ENCODE data around the gene MARF1. TPM values are rescaled to one million over a fixed set of nuclear protein-coding genes. Genes with fewer than 3 reads are reported as not detected.
"Not testable (repeated sequence)": the region's sequence is repeated elsewhere in the genome, so short reads cannot be mapped to it uniquely, and the experiment has no call there.

The MARF1 gene
- total RNA-seq, 1 donor from 2014 or later, result 16.0 TPM

DNA sequence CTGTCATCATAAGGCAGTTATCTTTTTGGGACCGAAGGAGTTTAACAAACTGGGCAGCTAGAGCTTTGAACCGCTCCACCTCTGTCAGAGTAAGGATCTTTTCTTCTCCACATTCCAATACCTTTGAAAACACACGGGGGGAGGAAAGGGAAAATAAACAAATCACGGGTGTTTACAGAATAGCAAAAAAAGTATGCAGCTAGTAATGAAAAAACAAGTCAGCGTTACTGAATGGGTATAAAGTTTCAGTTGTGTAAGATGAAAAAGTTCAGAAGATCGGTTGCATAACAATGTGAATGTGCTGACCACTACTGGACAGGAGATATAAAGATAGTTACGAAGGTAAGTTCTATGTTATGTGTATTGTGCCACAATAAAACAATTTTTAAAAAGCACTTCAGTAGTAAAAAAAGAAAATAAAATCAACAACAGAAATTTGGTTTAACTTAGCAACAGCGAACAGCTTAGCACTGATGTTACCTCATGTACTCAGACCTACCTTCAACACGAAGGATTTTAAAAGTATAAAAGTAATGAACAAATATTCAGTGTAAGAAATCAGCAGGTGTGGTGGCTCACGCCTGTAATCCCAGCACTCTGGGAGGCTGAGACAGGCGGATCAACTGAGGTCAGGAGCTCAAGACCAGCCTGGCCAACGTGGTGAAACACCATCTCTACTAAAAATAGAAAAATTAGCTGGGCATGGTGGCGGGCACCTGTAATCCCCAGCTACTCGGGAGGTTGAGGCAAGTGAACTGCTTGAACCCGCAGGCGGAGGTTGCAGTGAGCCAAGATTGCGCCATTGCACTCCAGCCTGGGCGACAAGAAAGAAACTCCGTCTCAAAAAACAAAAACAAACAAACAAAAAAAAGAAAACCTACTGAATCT is 34.3 kb downstream of the MARF1 start:
- Histone ChIP-seq H3K27ac (no peak overlapping the region), H3K4me1 (no peaks in the 10 kb centered on the region), H3K27me3 (no peaks in the 10 kb centered on the region), H3K4me3 (no peak overlapping the region), H3K36me3 (peaks cover 79 to 88% of the 10 kb centered on the region in 2 donors), H3K9me3 (no peaks in the 10 kb centered on the region)
- DNase-seq (ENCODE audit: low spot score in 2 of 2), result peak in 1 of 2 donors; percentile 28
- TF ChIP-seq, protein P1, sequence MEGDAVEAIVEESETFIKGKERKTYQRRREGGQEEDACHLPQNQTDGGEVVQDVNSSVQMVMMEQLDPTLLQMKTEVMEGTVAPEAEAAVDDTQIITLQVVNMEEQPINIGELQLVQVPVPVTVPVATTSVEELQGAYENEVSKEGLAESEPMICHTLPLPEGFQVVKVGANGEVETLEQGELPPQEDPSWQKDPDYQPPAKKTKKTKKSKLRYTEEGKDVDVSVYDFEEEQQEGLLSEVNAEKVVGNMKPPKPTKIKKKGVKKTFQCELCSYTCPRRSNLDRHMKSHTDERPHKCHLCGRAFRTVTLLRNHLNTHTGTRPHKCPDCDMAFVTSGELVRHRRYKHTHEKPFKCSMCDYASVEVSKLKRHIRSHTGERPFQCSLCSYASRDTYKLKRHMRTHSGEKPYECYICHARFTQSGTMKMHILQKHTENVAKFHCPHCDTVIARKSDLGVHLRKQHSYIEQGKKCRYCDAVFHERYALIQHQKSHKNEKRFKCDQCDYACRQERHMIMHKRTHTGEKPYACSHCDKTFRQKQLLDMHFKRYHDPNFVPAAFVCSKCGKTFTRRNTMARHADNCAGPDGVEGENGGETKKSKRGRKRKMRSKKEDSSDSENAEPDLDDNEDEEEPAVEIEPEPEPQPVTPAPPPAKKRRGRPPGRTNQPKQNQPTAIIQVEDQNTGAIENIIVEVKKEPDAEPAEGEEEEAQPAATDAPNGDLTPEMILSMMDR (IDR thresholded peaks at IDR 0.05), result no peak
- intact Hi-C loops (cut with DNase I), result no loop called here

GRCh38 chr16:15607700-15608396 is 35.1 kb downstream of the MARF1 start:
- TF ChIP-seq, protein P1 (IDR thresholded peaks at IDR 0.05), result no peak
- H3K4me3 ChIP-seq, result no peak overlapping the region
- H3K4me1 ChIP-seq, result no peaks in the 10 kb centered on the region
- no peak overlapping the region for H3K27ac ChIP-seq
- H3K27me3 ChIP-seq, result no peaks in the 10 kb centered on the region
- intact Hi-C loops (cut with DNase I), result no loop called here
- H3K36me3 ChIP-seq, result peaks cover 76 to 90% of the 10 kb centered on the region in 2 donors
- no peaks in the 10 kb centered on the region for H3K9me3 ChIP-seq
- DNase-seq (ENCODE audit: low spot score in 2 of 2), result peak; percentile 48 to 81

GRCh38 chr16:15607221-15607699 is 35.7 kb downstream of the MARF1 start:
- Histone ChIP-seq H3K36me3 (peaks cover 71 to 90% of the 10 kb centered on the region in 2 donors), H3K27ac (peak overlapping the region in 1 of 2 donors; percentile 18)
- intact Hi-C loops (cut with DNase I); H3K27me3 ChIP-seq; H3K4me3 ChIP-seq; H3K9me3 ChIP-seq; DNase-seq (ENCODE audit: low spot score in 2 of 2); H3K4me1 ChIP-seq: not testable (repeated sequence)

GRCh38 chr16:15606518-15607220 is 36.3 kb downstream of the MARF1 start:
- Histone ChIP-seq H3K4me3 (no peak overlapping the region), H3K27ac (peak overlapping the region in 1 of 2 donors; percentile 18), H3K4me1 (no peaks in the 10 kb centered on the region), H3K36me3 (peaks cover 71 to 90% of the 10 kb centered on the region in 2 donors), H3K9me3 (no peaks in the 10 kb centered on the region), H3K27me3 (no peaks in the 10 kb centered on the region)
- TF ChIP-seq, protein P1 (IDR thresholded peaks at IDR 0.05), result no peak
- intact Hi-C loops (cut with DNase I), result no loop called here
- no peak for DNase-seq (ENCODE audit: low spot score in 2 of 2)

GRCh38 chr16:15605839-15606517 is 37.0 kb downstream of the MARF1 start:
- Histone ChIP-seq H3K4me1 (no peaks in the 10 kb centered on the region), H3K9me3 (no peaks in the 10 kb centered on the region), H3K4me3 (no peak overlapping the region), H3K27me3 (no peaks in the 10 kb centered on the region), H3K27ac (no peak overlapping the region), H3K36me3 (peaks cover 71 to 92% of the 10 kb centered on the region in 2 donors)
- intact Hi-C loops (cut with DNase I), result no loop called here
- TF ChIP-seq, protein P1 (IDR thresholded peaks at IDR 0.05), result no peak
- DNase-seq (ENCODE audit: low spot score in 2 of 2), result no peak
